K562 (cell line): ENCODE measurements around the gene MAGIX. TPM values are rescaled to one million over a fixed set of nuclear protein-coding genes. Genes with fewer than 3 reads are reported as not detected.

Experiments
- DMBX1 ChIP-seq: fragments of 250-450 bp; sonication (Bioruptor Pico); IDR thresholded peaks from 2 replicates; pipeline ENCODE4 v1.8.0; 2022; ENCODE audit warnings: inconsistent platforms, mild to moderate bottlenecking, moderate library complexity, borderline replicate concordance
- GATA2 ChIP-seq: sonication (generic); formaldehyde crosslinking; IDR thresholded peaks from 2 replicates; pipeline ENCODE4 v1.4.0; 2020; ENCODE audit warnings: mild to moderate bottlenecking, missing genetic modification reagents
- SNRNP70 ChIP-seq: fragments of 200-400 bp; formaldehyde crosslinking; optimal IDR thresholded peaks from 2 replicates; pipeline ENCODE3; 2017; ENCODE audit warnings: low read depth, low read length
- ZEB2 ChIP-seq: fragments of 450-650 bp; IDR thresholded peaks from 2 replicates; pipeline ENCODE4 v1.6.1; 2016
- ZKSCAN1 ChIP-seq: fragments of 150-350 bp; IDR thresholded peaks from 2 replicates; pipeline ENCODE4 v1.6.1; 2016; ENCODE audit warnings: low read depth, low read length
- ZNF124 ChIP-seq: sonication (generic); formaldehyde crosslinking; IDR thresholded peaks from 2 replicates; pipeline ENCODE4 v1.8.1; 2022; ENCODE audit warnings: missing genetic modification reagents
- ZNF395 ChIP-seq: fragments of 200-800 bp; sonication (Bioruptor generic); IDR thresholded peaks from 2 replicates; pipeline ENCODE4 v1.6.1; 2017; ENCODE audit warnings: missing genetic modification characterization, missing compliant biosample characterization
- polyA plus RNA-seq, 8 experiments: library from polyadenylated mRNA; depleted of rRNA in 4 of 8; stranded (reverse) in 5 of 8; unstranded in 3 of 8; fragments of >200 nt; fragmentation: Nextera tagmentation in 2 of 8; fragmentation: Illumina TruSeq in 1 of 8; extraction: Ambion mirVana in 2 of 8; extraction: Trizol in 1 of 8; gene quantifications; 2 replicates each; pipeline versions ENCODE4 v1.2.1 to v1.2.3, GENCODE V29; 2011 to 2014; ENCODE audit warnings: inconsistent platforms in 1 of 8, missing spikeins in 1 of 8
- total RNA-seq, 7 experiments: library from RNA; depleted of rRNA in 6 of 7; stranded (reverse); fragments of >200 nt in 6 of 7; fragmentation: Illumina TruSeq in 2 of 7; extraction: Trizol in 2 of 7; gene quantifications; 2 replicates each; pipeline versions ENCODE4 v1.2.1 to v1.2.3, GENCODE V29; 2011 to 2021; ENCODE audit warnings: low replicate concordance in 1 of 7
- TF ChIP-seq, protein P1 (sequence below): sonication (generic); formaldehyde crosslinking; IDR thresholded peaks from 2 replicates; pipeline ENCODE4 v1.8.0; 2022; ENCODE audit warnings: mild to moderate bottlenecking, missing genetic modification reagents
- TF ChIP-seq, protein P2 (sequence below): fragments of 150-350 bp; conservative IDR thresholded peaks from 2 replicates; pipeline ENCODE4 v1.6.1; 2014; ENCODE audit warnings: low read length

The MAGIX gene
- total and polyA plus RNA-seq, 9 of the 15 experiments (the other 6 are each of a cell fraction or from before 2014, with no cell fraction given): 0.08 to 3.5 (median 0.47) TPM

DNA sequence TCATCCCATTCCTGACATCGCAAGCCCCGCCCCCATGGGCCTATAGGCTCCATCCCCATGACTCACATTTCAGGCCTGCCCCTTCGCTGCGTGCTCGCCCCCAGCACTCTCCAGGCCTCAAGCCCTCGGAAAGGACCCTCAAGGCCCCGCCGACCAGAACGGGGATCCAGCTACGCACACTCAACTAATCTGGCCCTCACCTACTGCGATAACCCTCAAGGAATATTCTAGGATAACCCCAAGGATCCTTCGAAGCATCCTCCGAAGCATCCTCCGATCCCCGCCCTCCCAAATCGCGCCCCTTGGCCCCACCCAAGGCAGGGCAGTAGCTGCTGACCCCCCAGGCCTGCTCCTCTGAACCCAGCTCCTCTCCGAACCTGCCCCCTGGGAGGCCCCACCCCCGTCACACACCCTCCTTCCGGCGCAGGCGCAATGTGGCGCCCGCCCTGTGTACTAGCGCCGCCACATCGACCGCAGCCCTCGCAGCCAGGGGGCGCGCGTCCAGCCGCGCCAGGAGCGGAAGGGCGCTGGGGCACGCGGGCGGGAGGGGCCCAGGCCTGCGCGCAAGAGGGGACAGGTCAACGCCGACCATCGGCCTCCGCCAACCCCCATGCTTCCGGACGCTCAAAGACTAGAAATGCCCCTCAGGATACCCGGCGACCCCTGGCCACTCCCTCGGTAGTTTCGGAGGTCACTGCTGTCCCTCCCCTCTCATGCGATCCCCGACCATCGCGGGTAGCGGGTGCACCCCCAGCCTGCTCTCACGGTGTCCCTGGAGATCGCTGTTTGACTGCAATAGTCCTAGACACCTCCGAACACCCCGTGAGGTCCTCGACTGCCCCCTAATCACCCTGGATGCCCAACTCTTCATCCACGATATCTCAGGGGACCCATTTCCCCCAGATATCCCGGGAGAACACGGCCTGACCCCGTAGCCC lies 6.4 kb upstream of the MAGIX start (continued):
- TF ChIP-seq, protein P1, sequence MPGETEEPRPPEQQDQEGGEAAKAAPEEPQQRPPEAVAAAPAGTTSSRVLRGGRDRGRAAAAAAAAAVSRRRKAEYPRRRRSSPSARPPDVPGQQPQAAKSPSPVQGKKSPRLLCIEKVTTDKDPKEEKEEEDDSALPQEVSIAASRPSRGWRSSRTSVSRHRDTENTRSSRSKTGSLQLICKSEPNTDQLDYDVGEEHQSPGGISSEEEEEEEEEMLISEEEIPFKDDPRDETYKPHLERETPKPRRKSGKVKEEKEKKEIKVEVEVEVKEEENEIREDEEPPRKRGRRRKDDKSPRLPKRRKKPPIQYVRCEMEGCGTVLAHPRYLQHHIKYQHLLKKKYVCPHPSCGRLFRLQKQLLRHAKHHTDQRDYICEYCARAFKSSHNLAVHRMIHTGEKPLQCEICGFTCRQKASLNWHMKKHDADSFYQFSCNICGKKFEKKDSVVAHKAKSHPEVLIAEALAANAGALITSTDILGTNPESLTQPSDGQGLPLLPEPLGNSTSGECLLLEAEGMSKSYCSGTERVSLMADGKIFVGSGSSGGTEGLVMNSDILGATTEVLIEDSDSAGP (CRISPR knock-in tag): no peak
- TF ChIP-seq SNRNP70: no peak
- no peak for TF ChIP-seq GATA2 (CRISPR knock-in tag)
- TF ChIP-seq ZNF124: no peak
- TF ChIP-seq ZNF395: no peak
- no peak for TF ChIP-seq ZEB2
- peak; percentile 83 for TF ChIP-seq DMBX1 (CRISPR knock-in tag)
- TF ChIP-seq, protein P2, sequence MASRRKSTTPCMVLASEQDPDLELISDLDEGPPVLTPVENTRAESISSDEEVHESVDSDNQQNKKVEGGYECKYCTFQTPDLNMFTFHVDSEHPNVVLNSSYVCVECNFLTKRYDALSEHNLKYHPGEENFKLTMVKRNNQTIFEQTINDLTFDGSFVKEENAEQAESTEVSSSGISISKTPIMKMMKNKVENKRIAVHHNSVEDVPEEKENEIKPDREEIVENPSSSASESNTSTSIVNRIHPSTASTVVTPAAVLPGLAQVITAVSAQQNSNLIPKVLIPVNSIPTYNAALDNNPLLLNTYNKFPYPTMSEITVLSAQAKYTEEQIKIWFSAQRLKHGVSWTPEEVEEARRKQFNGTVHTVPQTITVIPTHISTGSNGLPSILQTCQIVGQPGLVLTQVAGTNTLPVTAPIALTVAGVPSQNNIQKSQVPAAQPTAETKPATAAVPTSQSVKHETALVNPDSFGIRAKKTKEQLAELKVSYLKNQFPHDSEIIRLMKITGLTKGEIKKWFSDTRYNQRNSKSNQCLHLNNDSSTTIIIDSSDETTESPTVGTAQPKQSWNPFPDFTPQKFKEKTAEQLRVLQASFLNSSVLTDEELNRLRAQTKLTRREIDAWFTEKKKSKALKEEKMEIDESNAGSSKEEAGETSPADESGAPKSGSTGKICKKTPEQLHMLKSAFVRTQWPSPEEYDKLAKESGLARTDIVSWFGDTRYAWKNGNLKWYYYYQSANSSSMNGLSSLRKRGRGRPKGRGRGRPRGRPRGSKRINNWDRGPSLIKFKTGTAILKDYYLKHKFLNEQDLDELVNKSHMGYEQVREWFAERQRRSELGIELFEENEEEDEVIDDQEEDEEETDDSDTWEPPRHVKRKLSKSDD: no peak
- peak; percentile 68 for TF ChIP-seq ZKSCAN1
